ENCODE measurements around the gene LHFPL6.

- TF ChIP-seq POLR2A (IDR thresholded peaks at IDR 0.05) (no peak), CTCF (IDR thresholded peaks at IDR 0.05) (no peak)
Observed at GRCh38 chr13:39433651-39434050, 169.3 kb downstream of the LHFPL6 start.
